ENCODE data around the gene HPCAL1. TPM values are rescaled to one million over a fixed set of nuclear protein-coding genes. Genes with fewer than 3 reads are reported as not detected.
"Not testable (repeated sequence)": the region's sequence is repeated elsewhere in the genome, so short reads cannot be mapped to it uniquely, and the experiment has no call there.

The HPCAL1 gene
- total and polyA plus RNA-seq, 8 donors, result 14.0 to 571 (median 85.4) TPM

GRCh38 chr2:10288606-10289005 lies 14.1 kb upstream of the HPCAL1 start:
- H3K4me3 ChIP-seq, result no peak overlapping the region
- peaks cover 0 to under 1% (median 0%) of the 10 kb centered on the region in 4 donors for H3K9me3 ChIP-seq
- 83 to 96% (median 92%) methylated on average over 6 of the region's 6 CpGs for WGBS, 5 donors
- H3K36me3 ChIP-seq, result no peaks in the 10 kb centered on the region
- TF ChIP-seq POLR2AphosphoS5 (IDR thresholded peaks at IDR 0.05) (no peak), EP300 (IDR thresholded peaks at IDR 0.05) (no peak), CTCF (IDR thresholded peaks at IDR 0.05) (no peak), POLR2A (IDR thresholded peaks at IDR 0.05) (no peak)
- H3K27me3 ChIP-seq, result no peaks in the 10 kb centered on the region
- intact Hi-C loops (cut with DNase I; ENCODE audit: low total_unique reads), result no loop called here
- DNase-seq, result no peak
- no peak overlapping the region for H3K27ac ChIP-seq
- H3K4me1 ChIP-seq, result peaks cover 23 to 35% (median 26%) of the 10 kb centered on the region in 4 donors

- no peak overlapping the region for H3K27ac ChIP-seq
- intact Hi-C loops (cut with DNase I; ENCODE audit: low total_unique reads), result no loop called here
- peaks cover 0 to 6% (median 4%) of the 10 kb centered on the region in 4 donors for H3K9me3 ChIP-seq
- H3K4me1 ChIP-seq, result peaks cover 23 to 29% (median 26%) of the 10 kb centered on the region in 4 donors
- no peaks in the 10 kb centered on the region for H3K36me3 ChIP-seq
- no peak for DNase-seq
- H3K27me3 ChIP-seq, result no peaks in the 10 kb centered on the region
- H3K4me3 ChIP-seq, result no peak overlapping the region
- no peak for TF ChIP-seq CTCF (IDR thresholded peaks at IDR 0.05)
- TF ChIP-seq POLR2AphosphoS5 (IDR thresholded peaks at IDR 0.05), result no peak
- no peak for TF ChIP-seq EP300 (IDR thresholded peaks at IDR 0.05)
- TF ChIP-seq POLR2A (IDR thresholded peaks at IDR 0.05), result no peak
- WGBS, 5 donors, result 90 to 95% (median 94%) methylated on average over 6 of the region's 6 CpGs
Observed at GRCh38 chr2:10289352-10289751, 13.4 kb upstream of the HPCAL1 start.

GRCh38 chr2:10289891-10290290 lies 12.8 kb upstream of the HPCAL1 start:
- no peaks in the 10 kb centered on the region for H3K27me3 ChIP-seq
- intact Hi-C loops (cut with DNase I; ENCODE audit: low total_unique reads), result loop anchor here (10.0 kb wide), 1 partner anchor 155 kb away; no protein-coding TSS in a partner anchor
- no peak overlapping the region for H3K4me3 ChIP-seq
- no peak overlapping the region for H3K27ac ChIP-seq
- TF ChIP-seq CTCF (IDR thresholded peaks at IDR 0.05) (no peak), POLR2A (IDR thresholded peaks at IDR 0.05) (no peak), EP300 (IDR thresholded peaks at IDR 0.05) (no peak)
- H3K36me3 ChIP-seq, result no peaks in the 10 kb centered on the region
- 86 to 97% (median 92%) methylated on average over 2 to 11 of the region's 11 CpGs for WGBS, 5 donors
- no peak for DNase-seq
- H3K4me1 ChIP-seq, result peaks cover 21 to 26% (median 23%) of the 10 kb centered on the region in 4 donors
- peaks cover 0 to 6% (median 4%) of the 10 kb centered on the region in 4 donors for H3K9me3 ChIP-seq

GRCh38 chr2:10291376-10291775 lies 11.3 kb upstream of the HPCAL1 start:
- not testable (repeated sequence) for H3K36me3 ChIP-seq, H3K9me3 ChIP-seq, DNase-seq, H3K27me3 ChIP-seq, H3K27ac ChIP-seq, H3K4me3 ChIP-seq
- WGBS, 5 donors, result 61 to 92% (median 84%) methylated on average over 12 to 20 of the region's 20 CpGs
- intact Hi-C loops (cut with DNase I; ENCODE audit: low total_unique reads), result loop anchor here (10.0 kb wide), 1 partner anchor 157 kb away; no protein-coding TSS in a partner anchor
- H3K4me1 ChIP-seq, result peaks cover 6 to 11% (median 8%) of the 10 kb centered on the region in 4 donors

- H3K4me1 ChIP-seq, result peaks cover 0 to 5% (median 1%) of the 10 kb centered on the region in 4 donors
- H3K9me3 ChIP-seq, result peaks cover 0 to 6% (median 4%) of the 10 kb centered on the region in 4 donors
- intact Hi-C loops (cut with DNase I; ENCODE audit: low total_unique reads), result loop anchor here (10.0 kb wide), 1 partner anchor 157 kb away; no protein-coding TSS in a partner anchor
- no peaks in the 10 kb centered on the region for H3K36me3 ChIP-seq
- 83 to 95% (median 93%) methylated on average over 4 of the region's 4 CpGs for WGBS, 5 donors
- H3K4me3 ChIP-seq, result no peak overlapping the region
- no peaks in the 10 kb centered on the region for H3K27me3 ChIP-seq
- no peak for TF ChIP-seq EP300 (IDR thresholded peaks at IDR 0.05)
- H3K27ac ChIP-seq, result no peak overlapping the region
- no peak for DNase-seq
Observed at GRCh38 chr2:10292033-10292432, 10.7 kb upstream of the HPCAL1 start.
